Smooth muscle cell of the brain vasculature (primary cell): ENCODE results near the gene TNNI2.

Experiments
- DNase-seq: peaks from one replicate; pipeline ENCODE4 v3.0.0-alpha.2; 2012; ENCODE audit warnings: low read depth, low spot score

Gene TNNI2

DNA sequence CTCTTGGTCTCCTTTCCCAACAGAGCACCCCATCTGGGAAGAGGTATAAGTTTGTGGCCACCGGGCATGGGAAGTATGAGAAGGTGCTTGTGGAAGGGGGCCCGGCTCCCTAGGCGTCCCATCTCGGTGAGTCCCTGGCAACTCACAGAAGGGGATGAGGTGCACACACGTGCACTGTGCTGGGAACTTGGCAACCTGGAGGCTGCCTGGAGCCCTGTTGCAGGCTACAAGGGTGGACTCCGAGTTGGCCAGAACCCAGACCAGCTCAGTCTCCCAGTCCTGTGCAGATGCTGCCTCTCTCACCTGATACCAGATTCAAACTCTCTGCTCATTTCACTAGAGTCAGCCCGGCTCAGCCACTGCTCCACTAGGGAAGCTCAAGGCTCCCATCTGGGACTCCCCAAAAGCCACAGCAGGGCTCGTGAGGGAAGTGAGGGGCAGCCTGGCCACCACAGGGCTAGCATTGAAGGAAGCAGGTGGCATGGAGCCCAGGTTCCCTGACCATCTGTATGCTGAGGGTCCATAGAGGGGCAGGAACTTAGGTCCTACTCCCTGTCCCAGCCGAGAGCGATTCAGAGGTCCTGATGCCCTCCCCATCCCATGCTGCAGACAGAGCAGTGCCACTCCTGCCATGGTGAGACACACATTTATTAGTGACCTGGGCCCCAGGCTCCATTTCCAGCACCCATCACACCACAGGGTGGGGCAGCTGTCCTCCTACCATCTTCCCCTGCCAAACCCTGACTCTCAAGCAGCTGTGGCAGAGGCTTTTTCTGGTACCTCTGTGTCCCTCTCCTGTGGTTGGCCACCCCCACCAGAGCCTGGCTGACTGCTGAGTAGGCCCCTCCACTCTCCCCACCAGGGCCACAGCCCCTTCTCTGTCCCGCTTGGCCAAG lies 48.9 kb downstream of the TNNI2 start:
- DNase-seq, result no peak

DNA sequence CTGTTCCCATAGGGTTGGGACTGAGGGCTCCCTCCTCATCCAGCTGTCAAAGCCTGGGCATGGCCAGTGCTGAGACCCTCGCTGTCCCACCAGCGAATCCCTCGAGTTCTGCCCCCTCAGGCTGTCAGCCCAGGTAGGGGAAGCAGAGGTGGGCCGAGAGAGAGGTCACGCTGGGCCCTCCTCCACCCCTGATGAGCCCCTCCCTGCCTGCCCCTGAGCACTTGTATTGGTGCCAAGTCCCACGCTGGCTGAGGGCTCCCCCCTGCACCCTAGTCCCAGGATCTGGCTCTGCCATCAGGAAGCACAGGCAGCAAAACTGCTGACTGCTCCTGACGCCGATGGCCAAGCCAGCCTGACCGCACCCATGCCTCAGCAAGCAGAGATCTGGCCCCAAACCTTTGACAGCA lies 49.6 kb downstream of the TNNI2 start:
- no peak for DNase-seq

DNA sequence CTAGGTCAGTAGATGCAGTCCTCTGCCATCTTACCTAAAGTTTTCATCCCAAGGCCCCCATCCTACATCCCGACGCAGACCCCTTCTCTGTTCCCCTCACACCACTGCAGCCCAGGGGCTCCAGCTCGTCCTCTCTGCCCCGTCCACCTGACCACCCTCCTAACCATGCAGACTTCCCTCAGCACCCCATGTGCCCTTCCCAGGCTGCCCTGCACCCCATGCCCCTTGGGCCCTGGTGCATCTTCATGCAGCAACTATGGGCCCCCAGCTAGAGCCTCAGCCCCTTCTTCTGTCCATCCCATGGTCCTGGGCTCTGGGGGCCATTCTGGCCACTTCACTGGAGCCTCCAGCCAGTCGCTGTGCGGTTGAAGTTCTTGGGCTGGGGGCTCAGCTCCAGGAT lies 50.0 kb downstream of the TNNI2 start:
- no peak for DNase-seq

DNA sequence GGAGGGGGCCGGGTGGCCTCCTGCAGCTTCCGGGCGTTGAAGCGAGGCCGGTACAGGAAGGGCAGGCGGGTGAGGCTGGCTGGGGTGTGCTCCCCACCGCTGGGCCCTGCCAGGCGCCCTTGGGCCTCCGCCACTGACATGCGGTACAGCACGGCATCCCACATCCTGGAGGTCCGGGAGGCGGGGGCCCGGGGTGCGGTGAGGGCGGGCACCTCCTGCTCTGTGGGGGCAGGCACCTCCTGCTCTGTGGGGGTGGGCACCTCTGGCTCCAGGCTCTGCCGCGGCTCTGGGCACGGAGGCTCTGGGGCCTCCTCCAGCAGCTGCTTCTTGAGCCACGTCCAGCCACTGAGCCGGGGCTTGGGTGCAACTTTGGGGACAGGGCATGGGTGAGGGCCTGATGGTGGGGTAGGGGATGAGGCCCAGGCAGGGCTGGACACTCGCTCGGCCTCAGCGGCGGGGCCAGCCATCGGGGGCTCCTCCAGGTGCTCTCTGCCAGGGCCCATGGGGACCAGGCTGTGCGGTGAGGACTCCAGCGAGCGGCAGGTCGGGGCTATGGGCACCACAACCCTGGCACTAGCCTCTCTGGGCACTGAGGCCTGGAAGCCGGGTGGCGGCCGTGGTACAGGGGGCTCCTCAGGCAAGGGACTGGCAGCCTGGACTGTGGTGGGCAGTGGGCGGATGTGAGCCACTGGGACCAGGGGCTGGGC lies 50.6 kb downstream of the TNNI2 start:
- DNase-seq, result no peak

DNA sequence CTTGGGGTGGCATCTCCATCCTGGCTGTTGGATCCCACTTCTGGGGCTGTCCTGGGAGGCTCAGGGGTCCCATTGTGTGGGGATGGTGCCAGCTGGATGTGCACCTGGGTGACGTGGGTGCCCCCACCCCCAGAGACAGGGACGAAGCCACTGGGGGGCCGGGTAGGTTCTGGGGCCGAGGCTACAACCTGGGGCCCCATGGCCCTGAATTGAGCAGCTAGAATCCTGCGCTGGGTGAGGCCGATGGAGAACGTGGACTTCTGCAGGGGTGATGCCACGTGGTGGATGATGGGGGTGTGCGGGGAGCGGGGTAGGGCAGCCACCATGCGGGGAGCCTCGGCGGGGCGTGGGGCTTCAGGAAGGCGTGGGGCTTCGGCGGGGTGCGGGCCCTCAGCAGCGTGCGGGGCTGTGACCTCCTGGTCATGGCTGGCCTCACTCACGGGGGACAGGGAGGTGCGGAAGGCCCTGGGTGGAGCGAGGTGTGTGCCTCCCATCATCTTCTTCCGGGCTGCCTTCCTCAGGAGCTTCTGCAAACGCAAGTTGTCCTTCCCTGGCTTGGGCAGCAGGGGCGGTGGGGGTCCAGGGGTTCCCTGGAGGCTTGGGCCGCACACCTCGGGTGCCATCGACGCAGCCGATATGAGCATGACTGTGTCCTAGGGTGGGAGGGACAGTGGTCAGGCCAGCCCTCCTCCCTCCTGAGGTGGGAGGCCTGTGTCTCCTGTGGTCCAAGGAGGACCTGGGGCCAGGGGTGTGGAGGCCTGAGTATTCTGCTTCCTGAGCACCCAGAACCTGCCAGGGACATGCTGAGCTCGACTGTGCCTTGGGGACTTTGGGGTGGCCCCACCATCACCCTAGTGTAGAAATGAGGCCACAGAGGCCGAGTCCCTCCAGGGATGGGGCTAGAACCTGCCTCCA lies 51.4 kb downstream of the TNNI2 start:
- DNase-seq, result no peak
